ENCODE data around the gene MLXIP. TPM values are rescaled to one million over a fixed set of nuclear protein-coding genes. Genes with fewer than 3 reads are reported as not detected.

MLXIP gene
- total RNA-seq, 1 donor from 2014 or later, result 48.7 TPM

DNA sequence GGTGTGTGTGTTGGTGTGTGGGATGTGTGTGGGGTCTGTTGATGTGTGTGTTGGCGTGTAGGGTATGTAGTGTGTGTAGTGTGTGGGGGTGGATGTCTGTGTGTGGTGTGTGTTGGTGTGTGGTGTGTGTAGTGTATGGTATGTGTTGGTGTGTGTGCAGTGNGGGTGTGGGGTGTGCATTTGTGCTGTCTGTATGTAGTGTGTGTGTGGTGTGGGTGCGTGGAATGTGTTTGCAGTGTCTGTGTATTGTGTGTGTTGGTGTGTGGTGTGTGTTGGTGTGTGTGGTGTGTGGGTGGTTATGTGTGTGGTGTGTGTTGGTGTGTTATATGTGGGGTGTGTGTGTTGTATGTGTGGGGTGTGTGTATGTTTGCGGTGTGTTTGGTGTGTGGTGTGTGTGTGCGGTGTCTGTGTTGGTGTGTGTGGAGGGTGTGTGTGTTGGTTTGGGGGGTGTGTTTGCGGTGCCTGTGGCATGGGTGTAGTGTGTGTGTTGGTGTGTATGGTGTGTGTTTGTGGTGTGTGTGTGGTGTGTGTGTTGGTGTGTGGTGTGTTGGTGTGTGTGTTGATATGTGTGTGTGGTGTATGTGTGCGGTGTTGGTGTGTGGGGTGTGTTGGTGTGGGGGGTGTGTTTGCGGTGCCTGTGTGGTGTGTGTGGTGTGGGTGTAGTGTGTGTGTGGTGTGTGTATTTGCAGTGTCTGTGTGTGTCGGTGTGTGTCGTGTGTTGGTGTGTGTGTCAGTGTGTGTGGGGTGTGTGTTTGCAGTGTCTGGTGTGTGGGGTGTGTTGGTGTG lies 14.7 kb downstream of the MLXIP start:
- TF ChIP-seq, protein P1, sequence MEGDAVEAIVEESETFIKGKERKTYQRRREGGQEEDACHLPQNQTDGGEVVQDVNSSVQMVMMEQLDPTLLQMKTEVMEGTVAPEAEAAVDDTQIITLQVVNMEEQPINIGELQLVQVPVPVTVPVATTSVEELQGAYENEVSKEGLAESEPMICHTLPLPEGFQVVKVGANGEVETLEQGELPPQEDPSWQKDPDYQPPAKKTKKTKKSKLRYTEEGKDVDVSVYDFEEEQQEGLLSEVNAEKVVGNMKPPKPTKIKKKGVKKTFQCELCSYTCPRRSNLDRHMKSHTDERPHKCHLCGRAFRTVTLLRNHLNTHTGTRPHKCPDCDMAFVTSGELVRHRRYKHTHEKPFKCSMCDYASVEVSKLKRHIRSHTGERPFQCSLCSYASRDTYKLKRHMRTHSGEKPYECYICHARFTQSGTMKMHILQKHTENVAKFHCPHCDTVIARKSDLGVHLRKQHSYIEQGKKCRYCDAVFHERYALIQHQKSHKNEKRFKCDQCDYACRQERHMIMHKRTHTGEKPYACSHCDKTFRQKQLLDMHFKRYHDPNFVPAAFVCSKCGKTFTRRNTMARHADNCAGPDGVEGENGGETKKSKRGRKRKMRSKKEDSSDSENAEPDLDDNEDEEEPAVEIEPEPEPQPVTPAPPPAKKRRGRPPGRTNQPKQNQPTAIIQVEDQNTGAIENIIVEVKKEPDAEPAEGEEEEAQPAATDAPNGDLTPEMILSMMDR (IDR thresholded peaks at IDR 0.05; ENCODE audit: unreplicated experiment), result no peak
- Mint-ChIP-seq H3K27ac (no peak overlapping the region), H3K4me1 (ENCODE audit: low read depth) (peaks cover 28% of the 10 kb centered on the region), H3K9me3 (ENCODE audit: low read depth) (no peaks in the 10 kb centered on the region), H3K36me3 (ENCODE audit: insufficient read depth) (peaks cover 3% of the 10 kb centered on the region), H3K4me3 (ENCODE audit: low read depth) (no peak overlapping the region), H3K27me3 (no peaks in the 10 kb centered on the region)
- DNase-seq (ENCODE audit: low spot score, unreplicated experiment), result no peak

DNA sequence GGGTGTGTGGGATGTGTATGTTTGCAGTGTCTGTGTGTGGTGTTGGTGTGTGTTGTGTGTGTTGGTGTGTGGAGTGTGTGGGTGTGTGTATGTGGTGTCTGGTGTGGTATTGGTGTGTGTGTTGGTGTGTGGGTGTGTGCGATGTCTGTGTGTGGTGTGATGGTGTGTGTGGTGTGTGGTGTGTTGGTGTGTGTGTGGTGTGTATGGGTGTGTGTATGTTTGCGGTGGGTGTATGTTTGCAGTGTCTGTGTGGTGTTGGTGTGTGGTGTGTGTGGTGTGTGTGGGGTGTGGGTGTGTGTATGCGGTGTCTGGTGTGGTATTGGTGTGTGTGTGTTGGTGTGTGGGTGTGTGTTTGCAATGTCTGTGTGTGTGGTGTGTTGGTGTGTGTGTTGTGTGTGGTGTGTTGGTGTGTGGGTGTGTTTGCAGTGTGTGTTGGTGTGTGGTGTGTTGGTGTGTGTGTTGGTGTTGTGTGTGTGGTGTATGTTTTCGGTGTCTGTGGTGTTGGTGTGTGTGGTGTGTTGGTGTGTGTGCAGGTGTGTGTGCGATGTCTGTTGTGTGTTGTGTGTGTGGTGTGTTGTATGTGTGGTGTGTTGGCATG lies 15.7 kb downstream of the MLXIP start:
- DNase-seq (ENCODE audit: low spot score, unreplicated experiment), result no peak
- H3K27me3 Mint-ChIP-seq, result no peaks in the 10 kb centered on the region
- peaks cover 32% of the 10 kb centered on the region for H3K4me1 Mint-ChIP-seq (ENCODE audit: low read depth)
- peaks cover 3% of the 10 kb centered on the region for H3K36me3 Mint-ChIP-seq (ENCODE audit: insufficient read depth)
- no peak overlapping the region for H3K4me3 Mint-ChIP-seq (ENCODE audit: low read depth)
- no peaks in the 10 kb centered on the region for H3K9me3 Mint-ChIP-seq (ENCODE audit: low read depth)
- H3K27ac Mint-ChIP-seq, result no peak overlapping the region
- TF ChIP-seq, protein P1 (IDR thresholded peaks at IDR 0.05; ENCODE audit: unreplicated experiment), result no peak

DNA sequence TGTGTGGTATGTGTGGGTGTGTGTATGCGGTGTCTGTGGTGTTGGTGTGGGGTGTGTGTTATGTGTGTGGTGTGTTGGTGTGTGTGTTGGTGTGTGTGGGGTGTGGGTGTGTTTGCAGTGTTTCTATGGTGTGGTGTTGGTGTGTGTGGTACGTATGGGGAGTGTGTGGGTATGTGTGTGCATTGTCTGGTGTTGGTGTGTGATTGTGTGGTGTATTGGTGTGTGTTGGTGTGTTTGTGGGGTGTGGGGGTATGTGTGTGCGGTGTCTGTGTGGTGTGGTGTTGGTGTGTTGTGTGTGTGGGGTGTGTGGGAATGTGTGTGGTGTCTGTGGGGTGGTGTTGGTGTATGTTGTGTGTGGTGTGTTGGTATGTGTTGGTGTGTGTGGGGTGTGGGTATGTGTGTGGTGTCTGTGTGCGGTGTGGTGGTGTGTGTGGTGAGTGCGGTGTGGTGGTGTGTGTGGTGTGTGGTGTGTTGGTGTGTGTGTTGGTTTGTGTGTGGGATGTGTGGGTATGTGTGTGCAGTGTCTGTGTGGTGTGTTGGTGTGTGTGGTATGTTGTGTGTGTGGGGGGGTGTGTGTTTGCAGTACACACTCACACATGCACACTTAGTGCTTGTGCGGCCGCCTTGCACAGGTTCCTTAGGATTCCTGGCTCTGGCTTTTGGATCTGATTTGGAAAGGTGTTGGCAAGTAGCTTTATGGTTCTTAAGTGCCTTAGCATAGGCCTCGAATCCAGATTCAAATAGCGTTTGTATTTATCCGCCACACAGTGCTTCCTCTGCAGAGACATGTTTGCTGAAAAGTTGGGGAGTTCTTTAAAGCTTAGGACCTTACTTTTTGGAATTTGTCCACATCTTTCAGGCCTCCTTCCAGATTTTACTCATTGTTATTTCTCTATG lies 16.4 kb downstream of the MLXIP start:
- H3K36me3 Mint-ChIP-seq (ENCODE audit: insufficient read depth), result peaks cover 3% of the 10 kb centered on the region
- DNase-seq (ENCODE audit: low spot score, unreplicated experiment), result no peak
- H3K27me3 Mint-ChIP-seq, result no peaks in the 10 kb centered on the region
- peaks cover 36% of the 10 kb centered on the region for H3K4me1 Mint-ChIP-seq (ENCODE audit: low read depth)
- H3K27ac Mint-ChIP-seq, result no peak overlapping the region
- no peak overlapping the region for H3K4me3 Mint-ChIP-seq (ENCODE audit: low read depth)
- no peaks in the 10 kb centered on the region for H3K9me3 Mint-ChIP-seq (ENCODE audit: low read depth)
- TF ChIP-seq, protein P1 (IDR thresholded peaks at IDR 0.05; ENCODE audit: unreplicated experiment), result no peak

DNA sequence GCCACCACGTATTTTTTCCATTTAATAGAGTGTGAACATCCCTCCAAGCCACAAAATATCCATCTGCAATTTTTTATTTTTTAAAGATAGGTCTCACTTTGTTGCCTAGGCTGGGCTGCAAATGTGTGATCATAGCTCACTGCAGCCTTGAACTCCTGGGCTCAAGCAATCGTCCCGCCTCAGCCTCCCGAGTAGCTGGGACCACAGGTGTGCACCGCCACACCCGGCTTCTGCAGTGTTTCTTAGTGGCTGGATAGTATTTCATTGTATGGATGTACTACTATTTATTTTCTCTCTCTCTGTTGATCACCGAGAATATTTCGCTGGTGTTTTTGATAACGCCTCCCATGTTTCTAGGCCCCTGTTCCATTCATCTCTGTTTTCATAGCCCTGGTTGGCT lies 17.5 kb downstream of the MLXIP start:
- no peak for DNase-seq (ENCODE audit: low spot score, unreplicated experiment)
- no peaks in the 10 kb centered on the region for H3K9me3 Mint-ChIP-seq (ENCODE audit: low read depth)
- H3K4me3 Mint-ChIP-seq (ENCODE audit: low read depth), result no peak overlapping the region
- H3K27ac Mint-ChIP-seq, result peak overlapping the region; percentile 97
- H3K4me1 Mint-ChIP-seq (ENCODE audit: low read depth), result peaks cover 37% of the 10 kb centered on the region
- no peaks in the 10 kb centered on the region for H3K36me3 Mint-ChIP-seq (ENCODE audit: insufficient read depth)
- no peaks in the 10 kb centered on the region for H3K27me3 Mint-ChIP-seq
- TF ChIP-seq, protein P1 (IDR thresholded peaks at IDR 0.05; ENCODE audit: unreplicated experiment), result no peak

DNA sequence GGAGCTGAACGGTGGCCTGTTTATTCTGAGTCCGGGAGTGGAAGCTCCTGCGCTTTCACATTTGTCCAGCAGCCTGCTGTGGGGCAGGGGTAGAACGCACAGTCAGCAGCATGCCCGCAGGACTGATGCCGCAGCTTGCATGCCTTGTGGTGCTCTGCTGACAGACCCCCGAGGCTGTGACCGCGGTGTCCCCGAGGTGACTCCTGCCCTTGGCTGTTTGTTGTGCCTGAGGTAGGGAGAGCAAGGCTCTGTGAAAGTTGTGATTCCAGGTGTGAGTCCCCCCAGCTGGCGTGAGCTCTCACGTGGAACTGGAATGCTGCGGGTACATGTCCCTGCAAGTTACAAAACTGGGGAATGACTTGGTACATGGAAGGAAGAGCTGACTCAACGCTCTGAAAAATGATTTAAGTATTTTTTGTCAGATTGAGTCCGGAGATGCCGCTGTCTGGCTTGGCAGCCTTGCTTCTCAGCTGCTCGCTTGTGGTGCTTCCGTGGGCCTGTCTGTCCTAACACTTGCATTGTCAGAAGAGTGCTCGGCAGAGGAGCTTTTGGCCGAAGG lies 18.1 kb downstream of the MLXIP start:
- Mint-ChIP-seq H3K27ac (peak overlapping the region; percentile 97), H3K36me3 (ENCODE audit: insufficient read depth) (no peaks in the 10 kb centered on the region), H3K9me3 (ENCODE audit: low read depth) (no peaks in the 10 kb centered on the region), H3K4me3 (ENCODE audit: low read depth) (no peak overlapping the region), H3K27me3 (no peaks in the 10 kb centered on the region), H3K4me1 (ENCODE audit: low read depth) (peaks cover 37% of the 10 kb centered on the region)
- DNase-seq (ENCODE audit: low spot score, unreplicated experiment), result no peak
- TF ChIP-seq, protein P1 (IDR thresholded peaks at IDR 0.05; ENCODE audit: unreplicated experiment), result no peak
